HG03095 (cell line): ENCODE measurements around the gene PLPP4.

Experiments used
- ATAC-seq: cut with Tn5 transposase; IDR thresholded peaks from one replicate; pipeline ENCODE4 v1.9.1; 2021; ENCODE audit warnings: moderate library complexity; ENCODE audit not compliant: unreplicated experiment

The PLPP4 gene

GRCh38 chr10:120456626-120457430, at the start of gene PLPP4:
PLPP4 (plus strand) TSS chr10:120457227; CDS start chr10:120457306, 79 bp downstream.
- no peak for ATAC-seq

DNA sequence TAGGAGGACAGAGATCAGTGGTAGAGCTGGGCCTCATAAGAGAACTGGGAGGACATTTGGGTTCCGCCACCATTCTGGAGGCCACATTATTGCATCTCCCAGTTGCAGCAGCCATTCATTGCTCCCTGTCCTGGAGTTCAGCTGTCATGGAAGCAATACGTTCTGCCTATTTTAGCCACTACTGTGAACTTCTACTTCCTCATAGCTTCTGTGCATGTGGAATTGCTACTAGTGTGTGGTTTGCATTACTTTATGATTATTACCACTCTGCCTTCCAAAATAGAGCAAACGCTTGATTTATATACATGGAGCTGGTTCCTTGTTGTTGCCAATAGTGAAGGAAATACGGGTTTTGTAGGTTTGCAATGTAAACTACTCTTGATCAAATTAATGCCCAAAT, 47.2 kb upstream of the PLPP4 start:
- ATAC-seq: no peak

DNA sequence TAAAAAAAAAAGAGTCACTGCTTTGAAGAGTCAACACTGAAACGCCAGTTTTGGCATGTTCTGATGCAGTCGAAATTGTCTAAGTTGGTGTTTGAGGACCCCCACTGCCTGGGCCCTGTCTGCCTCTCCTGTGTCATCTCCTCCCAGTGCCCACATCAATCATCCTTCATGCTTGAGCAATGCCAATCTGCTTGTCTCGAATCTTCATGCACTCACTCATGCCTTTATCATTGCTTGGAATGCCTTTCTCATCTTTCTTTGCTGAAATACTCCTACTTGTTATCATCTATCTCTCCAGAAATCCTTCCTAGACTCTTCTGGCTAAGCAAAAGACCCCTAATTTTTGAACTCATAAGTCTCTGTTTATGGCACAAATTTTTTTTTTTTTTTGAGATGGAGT, 42.1 kb upstream of the PLPP4 start:
- ATAC-seq: no peak

DNA sequence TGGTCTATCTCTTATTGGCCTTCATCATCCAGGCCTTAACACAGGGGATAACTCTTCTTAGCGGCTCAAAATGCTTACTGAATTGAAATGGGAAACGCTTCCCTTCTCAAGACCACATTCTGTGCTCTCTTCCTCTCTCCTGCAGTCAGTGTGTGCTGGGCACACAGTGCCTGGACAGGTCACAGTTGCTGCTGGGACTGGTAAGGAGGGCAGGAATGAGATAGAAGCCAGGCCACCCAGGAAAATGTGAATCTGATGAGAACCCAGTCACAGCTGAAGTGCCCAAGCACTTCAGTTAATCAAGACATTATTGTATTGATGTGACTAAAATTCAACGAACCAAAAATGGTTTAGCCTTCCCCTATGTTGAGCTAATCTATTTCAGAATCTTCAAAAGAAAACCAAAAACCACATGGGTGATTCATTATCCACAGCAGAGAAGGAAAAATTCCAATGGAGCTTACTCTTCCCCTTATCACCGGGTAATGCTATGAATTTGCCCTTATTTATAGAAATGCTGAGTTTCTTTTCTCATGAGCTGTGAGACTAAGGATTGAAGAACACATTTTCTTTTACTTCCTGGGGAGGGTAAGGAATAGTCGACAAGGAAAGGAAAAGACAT, 41.2 kb upstream of the PLPP4 start:
- no peak for ATAC-seq

DNA sequence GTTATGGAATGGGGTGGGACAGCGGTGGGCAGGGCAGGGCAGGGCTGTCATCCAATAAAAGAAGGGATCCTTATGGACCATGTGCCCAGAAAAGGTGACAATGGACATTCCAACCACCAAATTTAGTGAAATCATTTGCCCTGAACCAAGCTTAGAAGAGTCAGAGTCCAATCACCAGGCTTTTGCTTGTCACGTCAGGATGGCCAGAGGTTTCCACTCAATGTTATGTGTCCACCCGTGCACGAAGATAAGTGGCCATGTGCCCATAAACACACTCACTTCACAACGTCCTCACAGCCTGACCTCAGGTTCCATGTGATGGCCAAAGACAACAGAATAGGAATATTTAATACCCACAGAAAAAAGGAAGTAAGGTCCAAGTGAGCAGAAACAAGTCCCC, 36.6 kb upstream of the PLPP4 start:
- no peak for ATAC-seq

- no peak for ATAC-seq
These were observed 35.8 kb upstream of the PLPP4 start for GRCh38 chr10:120421250-120421649.

DNA sequence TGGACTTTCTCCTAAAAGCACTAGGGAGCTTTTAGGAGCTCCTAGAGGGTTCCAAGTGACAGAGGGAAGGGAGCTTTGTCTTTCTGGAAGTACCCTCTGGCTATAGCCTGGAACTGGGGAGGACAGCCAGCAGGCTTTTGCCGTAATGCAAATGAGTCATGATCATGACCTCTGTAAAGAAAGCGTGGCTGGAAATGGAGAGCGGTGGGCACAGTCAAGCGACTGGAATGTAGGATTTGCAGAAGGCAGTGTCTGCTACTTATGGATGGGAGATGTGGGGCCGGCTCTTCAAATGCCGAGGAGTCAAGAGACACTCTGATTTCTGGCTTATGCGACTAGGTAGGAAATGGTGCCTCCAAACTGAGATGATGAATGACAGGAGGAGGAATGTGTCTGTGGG, 34.6 kb upstream of the PLPP4 start:
- ATAC-seq: no peak

- peak; percentile 63 for ATAC-seq
These were observed 33.4 kb upstream of the PLPP4 start for GRCh38 chr10:120423431-120424197.

GRCh38 chr10:120424198-120424464, 32.9 kb upstream of the PLPP4 start:
- no peak for ATAC-seq

DNA sequence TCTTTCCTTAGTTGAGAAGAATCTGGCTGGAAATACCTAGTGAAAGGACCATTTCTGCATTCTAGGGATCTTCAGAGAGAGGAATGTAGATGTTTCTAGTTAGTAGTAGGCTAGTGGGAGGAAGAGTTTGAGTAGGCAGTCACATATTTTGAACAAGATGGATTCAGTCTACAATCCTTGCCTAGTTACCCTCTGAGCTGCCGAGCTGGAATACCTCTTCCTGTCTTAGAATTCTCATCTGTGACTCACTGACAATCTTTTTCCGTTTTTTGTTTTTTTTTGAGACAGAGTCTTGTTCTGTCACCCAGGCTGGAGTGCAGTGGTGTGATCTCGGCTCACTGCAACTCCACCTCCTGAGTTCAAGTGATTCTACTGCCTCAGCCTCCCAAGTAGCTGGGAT, 30.7 kb upstream of the PLPP4 start:
- ATAC-seq: no peak

GRCh38 chr10:120428754-120429153, 28.3 kb upstream of the PLPP4 start:
- ATAC-seq: no peak

DNA sequence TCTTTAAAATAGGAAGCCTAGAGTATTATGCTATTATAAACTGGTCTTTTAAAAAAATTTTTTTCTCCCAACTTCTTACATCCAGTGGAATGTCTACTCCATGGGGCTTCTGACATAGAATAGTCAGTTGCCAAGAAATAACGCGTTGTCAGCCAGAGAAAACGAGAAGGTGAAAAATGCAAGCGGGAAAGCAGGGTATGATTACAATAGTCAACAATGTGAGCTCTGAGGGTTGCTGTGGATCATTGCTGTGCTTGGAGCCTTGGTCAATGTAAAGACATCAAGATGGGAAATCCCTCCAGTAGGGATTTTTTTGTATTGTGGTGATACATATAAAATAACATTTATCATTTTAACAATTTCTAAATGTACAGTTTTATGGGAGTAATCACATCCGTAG, 27.6 kb upstream of the PLPP4 start:
- ATAC-seq: no peak

DNA sequence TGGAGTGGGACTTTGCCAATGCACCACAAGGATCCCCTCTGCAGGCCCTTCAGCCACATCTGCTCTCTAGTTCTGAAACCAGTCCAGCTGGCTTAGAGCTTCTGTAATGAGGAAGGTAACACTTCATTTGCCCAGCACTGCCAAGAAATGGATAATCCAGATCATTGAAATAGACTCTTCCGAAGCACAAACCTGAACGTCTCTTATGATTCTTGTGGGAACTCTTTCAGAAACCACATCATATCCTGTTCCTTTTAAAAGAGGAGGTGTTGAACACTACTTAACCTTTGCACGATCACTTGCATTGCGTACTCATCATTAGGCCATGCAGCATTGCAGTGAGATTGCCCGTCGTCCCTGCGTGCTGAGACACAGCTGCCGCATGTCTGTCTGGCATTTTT, 25.8 kb upstream of the PLPP4 start:
- no peak for ATAC-seq

DNA sequence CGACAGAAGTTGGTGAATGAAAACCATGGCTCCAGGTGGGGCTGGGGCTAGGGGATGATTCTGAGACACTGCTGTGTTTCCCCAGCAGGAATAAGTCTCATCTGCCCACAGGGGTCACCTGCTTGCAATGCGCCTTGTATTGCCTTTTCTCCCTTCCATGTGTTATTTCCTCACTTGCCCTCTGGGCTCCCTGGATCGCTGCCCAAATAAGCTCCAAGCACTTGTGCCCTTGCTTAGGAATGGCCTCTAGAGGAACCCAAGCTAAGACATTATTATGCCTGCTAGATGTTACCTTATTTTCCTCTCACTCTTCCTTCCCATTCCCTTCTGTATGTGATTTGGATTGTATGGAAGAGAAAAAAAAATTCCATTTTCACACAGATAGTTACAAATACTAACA, 24.8 kb upstream of the PLPP4 start:
- ATAC-seq: no peak

- no peak for ATAC-seq
These were observed 23.9 kb upstream of the PLPP4 start for GRCh38 chr10:120433141-120433540.

- no peak for ATAC-seq
These were observed 20.5 kb upstream of the PLPP4 start for GRCh38 chr10:120436439-120437112.

- ATAC-seq: no peak
These were observed 19.5 kb upstream of the PLPP4 start for GRCh38 chr10:120437541-120437940.

DNA sequence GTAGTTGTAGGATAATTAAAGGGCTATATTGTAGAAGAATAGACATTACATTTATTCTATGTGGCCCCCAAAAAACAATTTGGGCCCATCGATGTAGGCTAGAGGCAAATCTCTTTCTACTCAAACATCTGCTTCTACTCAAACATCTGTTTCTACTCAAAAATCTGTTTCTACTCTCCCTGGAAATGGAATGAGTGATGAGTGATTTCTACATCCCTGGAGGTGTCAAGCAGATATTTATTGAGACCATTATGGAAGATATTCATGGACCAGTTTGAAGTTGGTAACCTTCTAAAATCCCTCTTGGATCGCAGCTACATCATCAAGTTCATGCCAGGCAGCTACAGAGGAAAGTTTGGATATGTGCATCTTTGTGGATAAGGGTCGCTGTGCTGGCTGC, 5.1 kb upstream of the PLPP4 start:
- no peak for ATAC-seq

GRCh38 chr10:120453319-120453718, 3.7 kb upstream of the PLPP4 start:
- ATAC-seq: no peak

- no peak for ATAC-seq
These were observed 3.1 kb upstream of the PLPP4 start for GRCh38 chr10:120453886-120454285.

GRCh38 chr10:120455004-120455403, 2.0 kb upstream of the PLPP4 start:
- ATAC-seq: no peak

DNA sequence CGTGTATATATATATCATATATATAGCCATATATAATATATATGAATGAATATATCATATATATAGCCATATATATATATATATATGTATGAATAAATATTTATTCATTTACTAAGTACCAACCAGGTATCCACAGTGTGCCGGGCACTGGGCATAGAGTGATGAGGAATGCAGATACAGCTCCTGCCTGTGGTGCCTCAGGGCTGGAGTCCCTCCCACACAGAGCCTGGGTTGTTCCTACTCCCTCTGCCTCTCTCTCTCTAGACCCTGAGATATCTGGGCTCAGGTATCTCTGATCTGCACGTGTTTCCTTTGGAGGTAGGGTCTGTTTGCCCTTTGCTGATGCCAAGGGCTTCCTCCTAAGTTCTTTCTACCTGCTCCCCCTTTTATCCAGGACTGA, 1.4 kb upstream of the PLPP4 start:
- ATAC-seq: no peak
